Spleen (tissue), 11 donors: Measurements from ENCODE around the gene PTPN9. TPM values are rescaled to one million over a fixed set of nuclear protein-coding genes. Genes with fewer than 3 reads are reported as not detected.
A peak's percentile ranks its signal among the peaks of the same experiment; 100 is the strongest.

ENCODE experiments used
- DNase-seq: peaks from one replicate; pipeline ENCODE4 v3.0.0-alpha.2; 2020
- H3K27ac ChIP-seq, 8 donors: fragments of 200-600 bp; sonication (generic) in 7 of 8; 1 replicate in 4 of 8; 2 replicates in 4 of 8; pipeline versions ENCODE4 v1.5.0 to v1.8.0; 2016 to 2021; ENCODE audit warnings: inconsistent platforms in 4 of 8, mild to moderate bottlenecking in 4 of 8, moderate library complexity in 1 of 8
- H3K27me3 ChIP-seq, 7 donors: fragments of 200-600 bp; sonication (generic) in 6 of 7; replicated peaks in 1 of 7; 1 replicate in 4 of 7; 2 replicates in 3 of 7; pipeline versions ENCODE4 v1.5.0 to v1.8.0; 2016 to 2021; ENCODE audit warnings: inconsistent platforms in 3 of 7, mild to moderate bottlenecking in 1 of 7
- H3K36me3 ChIP-seq, 6 donors: fragments of 200-600 bp; sonication (generic) in 5 of 6; 1 replicate in 4 of 6; 2 replicates in 2 of 6; pipeline versions ENCODE4 v1.5.0 to v1.8.0; 2016 to 2021; ENCODE audit warnings: inconsistent platforms in 2 of 6
- H3K4me1 ChIP-seq, 6 donors: fragments of 200-600 bp; sonication (generic) in 5 of 6; 1 replicate in 3 of 6; 2 replicates in 3 of 6; pipeline versions ENCODE4 v1.5.0 to v1.8.0; 2016 to 2021; ENCODE audit warnings: inconsistent platforms in 3 of 6
- H3K4me3 ChIP-seq, 8 donors: fragments of 200-600 bp; sonication (generic) in 7 of 8; 1 replicate in 4 of 8; 2 replicates in 4 of 8; pipeline versions ENCODE4 v1.5.0 to v1.8.0; 2016 to 2021; ENCODE audit warnings: inconsistent platforms in 4 of 8, mild to moderate bottlenecking in 4 of 8, moderate library complexity in 2 of 8
- H3K9me3 ChIP-seq, 8 donors: fragments of 200-600 bp; sonication (generic) in 7 of 8; 1 replicate in 4 of 8; 2 replicates in 4 of 8; pipeline versions ENCODE4 v1.5.0 to v1.8.0; 2016 to 2021; ENCODE audit warnings: inconsistent platforms in 4 of 8
- CTCF ChIP-seq, 11 experiments: fragments of 200-600 bp in 7 of 11; fragments of 450-650 bp in 4 of 11; sonication (generic) in 4 of 11; IDR thresholded peaks in 8 of 11; conservative IDR thresholded peaks in 3 of 11; 1 replicate in 7 of 11; 2 replicates in 4 of 11; pipeline versions ENCODE4 v1.4.0 to v1.8.0; 2016 to 2021; ENCODE audit warnings: antibody characterized with exemption in 11 of 11, inconsistent platforms in 4 of 11, mild to moderate bottlenecking in 1 of 11
- POLR2A ChIP-seq, 3 donors: fragments of 450-650 bp; IDR thresholded peaks; one replicate each; pipeline ENCODE4 v1.5.1; 2017; ENCODE audit warnings: antibody characterized with exemption in 3 of 3, mild to moderate bottlenecking in 1 of 3
- POLR2AphosphoS5 ChIP-seq, 3 donors: sonication (generic); formaldehyde crosslinking; IDR thresholded peaks; one replicate each; pipeline ENCODE4 v1.5.1; 2017; ENCODE audit warnings: antibody characterized with exemption in 3 of 3
- WGBS, 5 donors: extraction: QIAGEN DNeasy Blood & Tissue Kit in 3 of 5; methylation state at CpG; one replicate each; pipeline versions ENCODE4 v1.1.5 to v1.1.7; 2013 to 2018; 5-methylcytosine and 5-hydroxymethylcytosine counted together
- intact Hi-C: fragments of 100-400 bp; cut with DNase I; formaldehyde crosslinking; loops from one replicate; pipeline ENCODE4 v1.15.0; 2023; ENCODE audit warnings: low total_unique reads
- polyA plus RNA-seq, 3 donors: library from polyadenylated mRNA; stranded (reverse); fragments of 200-250 nt; gene quantifications; one replicate each; pipeline ENCODE4 v1.2.1, GENCODE V29; 2013
- total RNA-seq, 7 donors: library from RNA; depleted of rRNA in 3 of 7; stranded (reverse); fragments of >200 nt in 3 of 7; fragmentation: NEBNext Ultra II Directional in 4 of 7; extraction: Animal tissue kit (Norgen Biotek cat#: 25700) in 4 of 7; gene quantifications; one replicate each; pipeline versions ENCODE4 v1.1.0 to v1.2.1, GENCODE V29; 2016 to 2021
- donor health status: healthy with polysubstance abuse.
- donor health status: DM: no; HTN: no; CAD: no; lungs with moderate emphysema.
- donor health status: DM: no; HTN: no; CAD: no.
- donor health status: Bipolar disorder and iron deficiency.
- donor health status: healthy.
- donor health status: DM: no; HTN: no; CAD: no.
- donor health status: DM: yes; HTN: yes; CAD: no.

Gene PTPN9
- total and polyA plus RNA-seq, 10 donors = 4.6 to 32.5 (median 22.3) TPM

GRCh38 chr15:75597667-75598341 lies 18.7 kb upstream of the PTPN9 start:
- Histone ChIP-seq H3K36me3 (peaks cover 5 to 100% (median 57%) of the 10 kb centered on the region in 6 donors), H3K4me1 (peaks cover 0 to 15% (median 2%) of the 10 kb centered on the region in 6 donors), H3K27me3 (no peaks in the 10 kb centered on the region), H3K27ac (no peak overlapping the region), H3K4me3 (no peak overlapping the region), H3K9me3 (no peaks in the 10 kb centered on the region)
- no peak for DNase-seq
- TF ChIP-seq CTCF (IDR thresholded peaks at IDR 0.05 in 8 of 11, conservative IDR thresholded peaks at IDR 0.05 in 3 of 11) (peak in 6 of 11 experiments; percentile 17 to 48 (median 34)), POLR2A (IDR thresholded peaks at IDR 0.05) (no peak)
- intact Hi-C loops = no loop called here
- WGBS, 5 donors = 61 to 74% (median 74%) methylated on average over 3 of the region's 3 CpGs

GRCh38 chr15:75596703-75597345 lies 17.7 kb upstream of the PTPN9 start:
- 90 to 100% (median 96%) methylated on average over 3 of the region's 3 CpGs for WGBS, 5 donors
- DNase-seq = no peak

GRCh38 chr15:75594276-75594675 lies 15.2 kb upstream of the PTPN9 start:
- Histone ChIP-seq H3K4me3 (no peak overlapping the region), H3K27ac (no peak overlapping the region), H3K9me3 (no peaks in the 10 kb centered on the region), H3K27me3 (no peaks in the 10 kb centered on the region), H3K36me3 (peaks cover 0 to 92% (median 36%) of the 10 kb centered on the region in 6 donors), H3K4me1 (peaks cover 0 to 15% (median 2%) of the 10 kb centered on the region in 6 donors)
- TF ChIP-seq CTCF (IDR thresholded peaks at IDR 0.05 in 8 of 11, conservative IDR thresholded peaks at IDR 0.05 in 3 of 11) (no peak), POLR2AphosphoS5 (IDR thresholded peaks at IDR 0.05) (no peak), POLR2A (IDR thresholded peaks at IDR 0.05) (no peak)
- no peak for DNase-seq
- 92 to 99% (median 94%) methylated on average over 9 of the region's 9 CpGs for WGBS, 5 donors
- intact Hi-C loops = no loop called here

More at GRCh38 chr15:75596703-75597345, 17.7 kb upstream of the PTPN9 start:
- H3K9me3 ChIP-seq = no peaks in the 10 kb centered on the region
- TF ChIP-seq POLR2A (IDR thresholded peaks at IDR 0.05) (no peak), POLR2AphosphoS5 (IDR thresholded peaks at IDR 0.05) (no peak), CTCF (IDR thresholded peaks at IDR 0.05 in 8 of 11, conservative IDR thresholded peaks at IDR 0.05 in 3 of 11) (no peak)
- peaks cover 5 to 100% (median 55%) of the 10 kb centered on the region in 6 donors for H3K36me3 ChIP-seq
- no peak overlapping the region for H3K4me3 ChIP-seq
- no peak overlapping the region for H3K27ac ChIP-seq
- H3K4me1 ChIP-seq = peaks cover 0 to 15% (median 2%) of the 10 kb centered on the region in 6 donors
- intact Hi-C loops = no loop called here
- no peaks in the 10 kb centered on the region for H3K27me3 ChIP-seq

- Histone ChIP-seq H3K4me3 (no peak overlapping the region), H3K27me3 (no peaks in the 10 kb centered on the region), H3K4me1 (no peaks in the 10 kb centered on the region), H3K9me3 (no peaks in the 10 kb centered on the region), H3K27ac (no peak overlapping the region), H3K36me3 (peaks cover 0 to 79% (median 16%) of the 10 kb centered on the region in 6 donors)
- 90 to 99% (median 94%) methylated on average over 4 of the region's 4 CpGs for WGBS, 5 donors
- intact Hi-C loops = no loop called here
- TF ChIP-seq POLR2A (IDR thresholded peaks at IDR 0.05) = no peak
- no peak for TF ChIP-seq CTCF (IDR thresholded peaks at IDR 0.05 in 8 of 11, conservative IDR thresholded peaks at IDR 0.05 in 3 of 11)
- no peak for TF ChIP-seq POLR2AphosphoS5 (IDR thresholded peaks at IDR 0.05)
- no peak for DNase-seq
These were observed 12.7 kb upstream of the PTPN9 start for GRCh38 chr15:75591655-75592364.
